Measurements from ENCODE around the gene ADPGK.
A peak's percentile ranks its signal among the peaks of the same experiment; 100 is the strongest.

The ADPGK gene

GRCh38 chr15:72783004-72783639 lies 436 bp downstream of the ADPGK start:
- TF ChIP-seq ZFX (IDR thresholded peaks at IDR 0.05; ENCODE audit: borderline replicate concordance) = no peak
- TF ChIP-seq, protein P1, sequence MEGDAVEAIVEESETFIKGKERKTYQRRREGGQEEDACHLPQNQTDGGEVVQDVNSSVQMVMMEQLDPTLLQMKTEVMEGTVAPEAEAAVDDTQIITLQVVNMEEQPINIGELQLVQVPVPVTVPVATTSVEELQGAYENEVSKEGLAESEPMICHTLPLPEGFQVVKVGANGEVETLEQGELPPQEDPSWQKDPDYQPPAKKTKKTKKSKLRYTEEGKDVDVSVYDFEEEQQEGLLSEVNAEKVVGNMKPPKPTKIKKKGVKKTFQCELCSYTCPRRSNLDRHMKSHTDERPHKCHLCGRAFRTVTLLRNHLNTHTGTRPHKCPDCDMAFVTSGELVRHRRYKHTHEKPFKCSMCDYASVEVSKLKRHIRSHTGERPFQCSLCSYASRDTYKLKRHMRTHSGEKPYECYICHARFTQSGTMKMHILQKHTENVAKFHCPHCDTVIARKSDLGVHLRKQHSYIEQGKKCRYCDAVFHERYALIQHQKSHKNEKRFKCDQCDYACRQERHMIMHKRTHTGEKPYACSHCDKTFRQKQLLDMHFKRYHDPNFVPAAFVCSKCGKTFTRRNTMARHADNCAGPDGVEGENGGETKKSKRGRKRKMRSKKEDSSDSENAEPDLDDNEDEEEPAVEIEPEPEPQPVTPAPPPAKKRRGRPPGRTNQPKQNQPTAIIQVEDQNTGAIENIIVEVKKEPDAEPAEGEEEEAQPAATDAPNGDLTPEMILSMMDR (IDR thresholded peaks at IDR 0.05) = no peak
- H3K27ac ChIP-seq = peak overlapping the region; percentile 69

GRCh38 chr15:72782274-72783003 lies 1.1 kb downstream of the ADPGK start:
- TF ChIP-seq, protein P1 (IDR thresholded peaks at IDR 0.05) = no peak
- no peak for TF ChIP-seq ZFX (IDR thresholded peaks at IDR 0.05; ENCODE audit: borderline replicate concordance)
- H3K27ac ChIP-seq = peak overlapping the region; percentile 69; the same call in 1 of the 2 replicates

GRCh38 chr15:72781631-72782030 lies 1.9 kb downstream of the ADPGK start:
- no peak for TF ChIP-seq ZFX (IDR thresholded peaks at IDR 0.05; ENCODE audit: borderline replicate concordance)
- TF ChIP-seq, protein P1 (IDR thresholded peaks at IDR 0.05) = no peak
- H3K27ac ChIP-seq = no peak overlapping the region

- no peak for TF ChIP-seq ZFX (IDR thresholded peaks at IDR 0.05; ENCODE audit: borderline replicate concordance)
- TF ChIP-seq, protein P1 (IDR thresholded peaks at IDR 0.05) = no peak
These were observed 4.8 kb downstream of the ADPGK start for GRCh38 chr15:72778796-72779195.

DNA sequence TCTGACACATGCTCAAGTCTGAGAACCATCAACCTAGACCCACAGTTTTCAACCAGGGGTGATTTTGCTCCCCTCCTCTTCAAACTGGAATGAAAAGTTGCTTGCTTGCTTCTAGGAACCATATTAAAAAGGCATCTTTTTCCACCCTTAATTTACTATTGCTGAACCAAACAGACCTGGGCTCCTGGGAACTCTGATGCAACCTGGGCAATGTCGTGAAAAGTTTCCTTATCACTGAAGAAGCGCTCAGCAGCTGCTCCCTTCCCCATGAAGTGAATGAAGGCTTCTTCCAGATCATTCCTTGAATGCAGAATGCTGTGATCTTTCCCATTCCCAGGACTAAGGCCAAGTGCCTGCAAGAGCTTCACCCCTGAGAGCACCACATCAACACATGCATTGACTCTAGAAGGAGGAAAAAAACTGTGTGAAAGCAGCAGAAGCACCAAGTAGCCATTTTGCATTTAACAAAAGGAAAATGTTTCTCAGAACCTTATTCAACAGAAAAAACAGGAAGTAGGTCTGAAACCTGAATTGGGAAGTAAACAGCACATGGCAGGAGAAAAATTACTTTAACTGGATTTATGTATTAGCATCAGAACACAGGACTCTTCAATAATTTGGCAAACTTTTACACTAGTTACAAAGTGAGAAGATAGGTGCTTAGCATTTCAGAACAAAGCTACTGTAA lies 8.7 kb downstream of the ADPGK start:
- no peak for TF ChIP-seq ZFX (IDR thresholded peaks at IDR 0.05; ENCODE audit: borderline replicate concordance)
- TF ChIP-seq, protein P1 (IDR thresholded peaks at IDR 0.05) = no peak
- H3K27ac ChIP-seq = no peak overlapping the region

More at GRCh38 chr15:72778796-72779195, 4.8 kb downstream of the ADPGK start:
- no peak overlapping the region for H3K27ac ChIP-seq

DNA sequence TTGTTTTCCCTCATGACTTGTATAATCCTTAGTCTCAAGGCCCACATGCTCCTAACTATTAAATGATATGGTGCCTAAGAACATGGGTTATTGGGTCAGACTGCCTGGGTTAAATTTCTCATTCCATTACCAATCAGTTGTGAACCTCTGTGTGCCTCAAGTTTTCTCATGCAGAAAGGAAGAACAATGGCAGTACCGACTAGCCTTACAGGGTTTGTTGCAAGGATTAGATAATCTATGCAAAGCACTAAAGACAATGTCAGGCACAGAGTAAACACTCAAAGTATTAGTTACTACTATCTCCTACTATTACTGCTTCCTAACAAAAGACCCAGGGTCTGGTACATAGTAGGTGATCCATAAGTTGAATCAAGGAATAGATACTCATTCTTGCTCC lies 12.2 kb downstream of the ADPGK start:
- TF ChIP-seq, protein P1 (IDR thresholded peaks at IDR 0.05) = no peak; the same call in 1 of the 2 replicates
- no peak for TF ChIP-seq ZFX (IDR thresholded peaks at IDR 0.05; ENCODE audit: borderline replicate concordance)
- no peak overlapping the region for H3K27ac ChIP-seq
